Natural killer cell (primary cell): ENCODE data around the gene HCK. TPM values are rescaled to one million over a fixed set of nuclear protein-coding genes. Genes with fewer than 3 reads are reported as not detected.

Experiments used
- ATAC-seq, 3 donors: fragments of 150-1000 bp in 2 of 3; fragments of 200-7000 bp in 1 of 3; cut with Tn5 transposase; 1 replicate in 1 of 3; 2 replicates in 2 of 3; pipeline ENCODE4 v1.10.0; 2021; ENCODE audit warnings: mild to moderate bottlenecking in 2 of 3, moderate library complexity in 2 of 3
- DNase-seq, 2 donors: peaks; one replicate each; pipeline versions ENCODE4 v3.0.0 to v3.0.0-alpha.2; 2013 to 2021; ENCODE audit warnings: mixed read lengths in 1 of 2
- H3K27ac ChIP-seq: one replicate; pipeline ENCODE4 v1.5.1; 2013; ENCODE audit warnings: mild to moderate bottlenecking, low read length
- H3K27me3 ChIP-seq: one replicate; pipeline ENCODE4 v1.6.1; 2013; ENCODE audit warnings: low read length; ENCODE audit not compliant: control insufficient read depth, insufficient read depth
- H3K36me3 ChIP-seq: one replicate; pipeline ENCODE4 v1.6.1; 2013; ENCODE audit warnings: low read length; ENCODE audit not compliant: control insufficient read depth, insufficient read depth
- H3K4me1 ChIP-seq: one replicate; pipeline ENCODE4 v1.6.1; 2013; ENCODE audit warnings: low read length; ENCODE audit not compliant: control insufficient read depth, insufficient read depth
- H3K4me3 ChIP-seq: one replicate; pipeline ENCODE4 v1.5.1; 2013; ENCODE audit warnings: low read length
- H3K9me3 ChIP-seq: one replicate; pipeline ENCODE4 v1.6.1; 2013; ENCODE audit warnings: low read length; ENCODE audit not compliant: control insufficient read depth, insufficient read depth
- H3K27ac Mint-ChIP-seq, 2 donors: one replicate each; pipeline ENCODE4 v1.8.0; 2022; ENCODE audit warnings: mild to moderate bottlenecking in 2 of 2, mixed read lengths in 2 of 2, moderate library complexity in 1 of 2
- H3K27me3 Mint-ChIP-seq, 2 donors: one replicate each; pipeline ENCODE4 v1.8.0; 2022; ENCODE audit warnings: low read depth in 2 of 2, mixed read lengths in 2 of 2
- H3K36me3 Mint-ChIP-seq: one replicate; pipeline ENCODE4 v1.8.0; 2022; ENCODE audit warnings: mixed read lengths
- H3K4me1 Mint-ChIP-seq, 2 donors: one replicate each; pipeline ENCODE4 v1.8.0; 2022; ENCODE audit warnings: mixed read lengths in 2 of 2
- H3K4me3 Mint-ChIP-seq: one replicate; pipeline ENCODE4 v1.8.0; 2022; ENCODE audit warnings: mild to moderate bottlenecking, moderate library complexity, mixed read lengths
- H3K9me3 Mint-ChIP-seq, 2 donors: one replicate each; pipeline ENCODE4 v1.8.0; 2022; ENCODE audit warnings: mixed read lengths in 2 of 2
- CTCF ChIP-seq: fragments of 200-600 bp; IDR thresholded peaks from one replicate; pipeline ENCODE4 v1.8.0; 2022; ENCODE audit warnings: antibody characterized with exemption
- WGBS: methylation state at CpG from one replicate; pipeline ENCODE4 v1.1.7; 2013; ENCODE audit warnings: missing lambda C conversion rate; ENCODE audit not compliant: insufficient coverage; 5-methylcytosine and 5-hydroxymethylcytosine counted together
- intact Hi-C: fragments of 100-400 bp; cut with micrococcal nuclease; formaldehyde crosslinking; loops from one replicate; pipeline ENCODE4 v1.14.2; 2022
- total RNA-seq, 4 donors: library from RNA; stranded (reverse); fragments of 120-200 nt in 1 of 4; gene quantifications; one replicate each; pipeline versions ENCODE4 v1.2.3 to v1.2.4, GENCODE V29; 2013 to 2022

The HCK gene
- total RNA-seq, 3 donors from 2014 or later (not counting 1 experiment from before 2014, with no cell fraction given) = 6.3 to 31.6 (median 12.4) TPM

- no peaks in the 10 kb centered on the region for H3K27me3 ChIP-seq
- no peak overlapping the region for H3K27ac ChIP-seq
- H3K27ac Mint-ChIP-seq = no peak overlapping the region
- H3K4me1 Mint-ChIP-seq = no peaks in the 10 kb centered on the region
- ATAC-seq (no peak), DNase-seq (no peak)
- no peak for TF ChIP-seq CTCF
- no peaks in the 10 kb centered on the region for H3K36me3 Mint-ChIP-seq
- H3K27me3 Mint-ChIP-seq = peaks cover 0 to 12% of the 10 kb centered on the region in 2 donors
- intact Hi-C loops = no loop called here
- no peaks in the 10 kb centered on the region for H3K4me1 ChIP-seq
- no peak overlapping the region for H3K4me3 Mint-ChIP-seq
- 91% methylated on average over 8 of the region's 8 CpGs for WGBS
- no peaks in the 10 kb centered on the region for H3K36me3 ChIP-seq
- H3K9me3 Mint-ChIP-seq = no peaks in the 10 kb centered on the region
- H3K9me3 ChIP-seq = no peaks in the 10 kb centered on the region
- H3K4me3 ChIP-seq = no peak overlapping the region
These were observed 27.6 kb downstream of the HCK start for GRCh38 chr20:32079655-32080109.

DNA sequence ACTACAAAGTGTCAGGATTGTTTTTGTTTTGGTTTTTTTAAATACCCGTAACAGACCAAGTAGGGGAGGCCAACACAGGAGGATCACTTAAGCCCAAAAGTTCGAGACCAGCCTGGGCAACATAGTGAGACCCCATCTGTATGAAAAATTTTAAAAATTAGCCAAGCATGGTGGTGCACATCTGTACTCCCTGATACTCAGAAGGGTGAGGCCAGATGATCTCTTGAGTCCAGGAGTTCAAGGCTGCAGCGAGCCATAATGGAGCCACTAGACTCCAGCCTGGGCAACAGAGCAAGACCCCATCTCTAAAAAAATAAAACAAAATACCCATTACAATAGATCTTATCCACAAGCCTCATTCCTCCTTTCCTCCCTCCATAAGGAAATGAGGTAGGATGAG, 28.7 kb downstream of the HCK start:
- no peaks in the 10 kb centered on the region for H3K9me3 Mint-ChIP-seq
- H3K36me3 ChIP-seq = no peaks in the 10 kb centered on the region
- ATAC-seq (no peak), DNase-seq (no peak)
- peaks cover 0 to 12% of the 10 kb centered on the region in 2 donors for H3K27me3 Mint-ChIP-seq
- no peaks in the 10 kb centered on the region for H3K4me1 Mint-ChIP-seq
- H3K27ac ChIP-seq = no peak overlapping the region
- no peak for TF ChIP-seq CTCF
- 72% methylated on average over 3 of the region's 3 CpGs for WGBS
- no peak overlapping the region for H3K4me3 Mint-ChIP-seq
- H3K4me1 ChIP-seq = no peaks in the 10 kb centered on the region
- intact Hi-C loops = no loop called here
- no peaks in the 10 kb centered on the region for H3K27me3 ChIP-seq
- no peaks in the 10 kb centered on the region for H3K36me3 Mint-ChIP-seq
- no peak overlapping the region for H3K27ac Mint-ChIP-seq
- no peaks in the 10 kb centered on the region for H3K9me3 ChIP-seq
- H3K4me3 ChIP-seq = no peak overlapping the region

GRCh38 chr20:32083469-32083868, 31.4 kb downstream of the HCK start:
- H3K27me3 ChIP-seq = no peaks in the 10 kb centered on the region
- no peak for DNase-seq
- Mint-ChIP-seq H3K9me3 (no peaks in the 10 kb centered on the region), H3K36me3 (no peaks in the 10 kb centered on the region), H3K27me3 (peaks cover 0 to 7% of the 10 kb centered on the region in 2 donors), H3K4me3 (no peak overlapping the region), H3K27ac (no peak overlapping the region), H3K4me1 (no peaks in the 10 kb centered on the region)
- WGBS = 88% methylated on average over 6 of the region's 6 CpGs
- H3K27ac ChIP-seq = no peak overlapping the region
- H3K36me3 ChIP-seq = no peaks in the 10 kb centered on the region
- no peak overlapping the region for H3K4me3 ChIP-seq
- no peaks in the 10 kb centered on the region for H3K9me3 ChIP-seq
- ATAC-seq = no peak
- H3K4me1 ChIP-seq = no peaks in the 10 kb centered on the region
- no peak for TF ChIP-seq CTCF
- intact Hi-C loops = no loop called here

- TF ChIP-seq CTCF = no peak
- Mint-ChIP-seq H3K4me3 (no peak overlapping the region), H3K36me3 (no peaks in the 10 kb centered on the region), H3K9me3 (no peaks in the 10 kb centered on the region), H3K4me1 (peaks cover 0 to 4% of the 10 kb centered on the region in 2 donors), H3K27ac (no peak overlapping the region), H3K27me3 (peaks cover 0 to 3% of the 10 kb centered on the region in 2 donors)
- WGBS = 91% methylated on average over 1 of the region's 3 CpGs
- H3K36me3 ChIP-seq = no peaks in the 10 kb centered on the region
- no peak for DNase-seq
- no peaks in the 10 kb centered on the region for H3K4me1 ChIP-seq
- ATAC-seq = no peak
- H3K27me3 ChIP-seq = no peaks in the 10 kb centered on the region
- H3K9me3 ChIP-seq = no peaks in the 10 kb centered on the region
- intact Hi-C loops = no loop called here
- no peak overlapping the region for H3K27ac ChIP-seq
- H3K4me3 ChIP-seq = no peak overlapping the region
These were observed 35.0 kb downstream of the HCK start for GRCh38 chr20:32087070-32087469.
